A673 (cell line): ENCODE measurements around the gene AP2A1. TPM values are rescaled to one million over a fixed set of nuclear protein-coding genes. Genes with fewer than 3 reads are reported as not detected.

Experiments used
- BruUV-seq: library from RNA; stranded (reverse); fragments of 400-500 nt; replicated peaks from 2 replicates; lab custom pipeline; 2021; lab: Mats Ljungman, UMichigan
- CTCF ChIA-PET: fragments of 300-600 bp; sonication (Branson Sonifier 250); formaldehyde crosslinking; loops from one replicate; lab custom pipeline; 2022; ENCODE audit warnings: antibody characterized with exemption; lab: Charles Lee
- POLR2A ChIA-PET: fragments of 300-600 bp; sonication (Branson Sonifier 250); formaldehyde crosslinking; loops from one replicate; lab custom pipeline; 2022; ENCODE audit warnings: antibody characterized with exemption; ENCODE audit not compliant: low non-redundant PET; lab: Charles Lee
- DNase-seq: peaks from one replicate; pipeline ENCODE4 v3.0.0-alpha.2; 2015; ENCODE audit warnings: low spot score
- H3K27ac ChIP-seq: fragments of 200-600 bp; sonication (generic); 2 replicates; pipeline ENCODE4 v1.5.1; 2016; ENCODE audit warnings: mixed run types, low read depth, mild to moderate bottlenecking, mixed read lengths, antibody characterized with exemption, low read length; ENCODE audit not compliant: poor library complexity, severe bottlenecking
- H3K27me3 ChIP-seq: fragments of 200-600 bp; sonication (generic); replicated peaks from 2 replicates; pipeline ENCODE4 v1.6.1; 2017; ENCODE audit warnings: mixed run types, low read depth, mild to moderate bottlenecking, mixed read lengths, antibody characterized with exemption, low read length; ENCODE audit not compliant: insufficient read depth, poor library complexity
- H3K36me3 ChIP-seq: fragments of 200-600 bp; sonication (generic); 2 replicates; pipeline ENCODE4 v1.6.1; 2016; ENCODE audit warnings: mixed run types, mild to moderate bottlenecking, mixed read lengths, antibody characterized with exemption, low read length; ENCODE audit not compliant: insufficient read depth, poor library complexity, severe bottlenecking
- H3K4me1 ChIP-seq: fragments of 200-600 bp; sonication (generic); 2 replicates; pipeline ENCODE4 v1.6.1; 2017; ENCODE audit warnings: mixed run types, mild to moderate bottlenecking, mixed read lengths, antibody characterized with exemption, low read length; ENCODE audit not compliant: insufficient read depth, poor library complexity, severe bottlenecking
- H3K4me3 ChIP-seq: fragments of 200-600 bp; sonication (generic); 2 replicates; pipeline ENCODE4 v1.5.1; 2016; ENCODE audit warnings: low read depth, mixed run types, mild to moderate bottlenecking, mixed read lengths, low read length; ENCODE audit not compliant: poor library complexity, severe bottlenecking
- H3K9me3 ChIP-seq: fragments of 200-600 bp; sonication (generic); 2 replicates; pipeline ENCODE4 v1.6.1; 2016; ENCODE audit warnings: mixed run types, low read depth, mild to moderate bottlenecking, mixed read lengths, antibody characterized with exemption, low read length; ENCODE audit not compliant: poor library complexity, severe bottlenecking
- EZH2 ChIP-seq: fragments of 200-600 bp; sonication (generic); IDR thresholded peaks from 2 replicates; pipeline ENCODE4 v1.6.1; 2017; ENCODE audit warnings: borderline replicate concordance, low read depth, mild to moderate bottlenecking, mixed read lengths, antibody characterized with exemption, low read length; ENCODE audit not compliant: poor library complexity, severe bottlenecking
- intact Hi-C: fragments of 100-400 bp; cut with micrococcal nuclease; formaldehyde crosslinking; loops from one replicate; pipeline ENCODE4 v1.10.0; 2022; ENCODE audit not compliant: unreplicated experiment
- total RNA-seq: library from RNA; stranded (reverse); gene quantifications from 2 replicates; pipeline ENCODE4 v1.2.3, GENCODE V29; 2021
- TF ChIP-seq, protein P1 (sequence below): fragments of 300-800, 200-600 bp; sonication (generic); conservative IDR thresholded peaks from 2 replicates; pipeline ENCODE4 v1.5.1; 2017; ENCODE audit warnings: low read depth, mild to moderate bottlenecking, antibody characterized with exemption, low read length, moderate library complexity, mixed read lengths

Gene AP2A1
- total RNA-seq, 1 experiment from 2014 or later = 80.1 TPM

DNA sequence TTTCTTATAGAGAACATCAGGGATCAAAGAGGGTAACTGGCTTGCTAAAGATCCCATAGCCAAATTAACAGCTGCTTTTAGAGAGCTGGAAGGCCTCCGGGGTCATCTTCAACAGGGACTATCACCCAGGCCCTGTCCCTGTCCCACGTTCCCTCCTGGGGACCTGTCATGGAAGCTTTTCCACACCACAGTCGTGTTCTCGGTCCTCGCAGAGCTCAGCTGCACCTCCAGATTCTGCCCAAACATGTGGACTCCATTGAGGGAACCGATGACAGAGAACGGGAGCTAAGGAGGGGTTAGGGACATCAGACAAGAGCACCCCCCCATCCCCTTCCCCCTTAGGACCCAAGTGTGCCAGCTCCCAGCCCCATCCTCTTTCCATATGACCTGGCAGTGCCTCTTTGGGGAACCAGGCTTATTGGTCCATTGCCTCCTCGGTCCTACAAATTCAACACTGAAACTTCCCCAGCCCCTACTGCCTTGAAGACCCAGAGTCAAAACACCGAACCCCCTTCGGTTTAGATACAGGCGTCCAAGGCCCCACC lies 45.7 kb downstream of the AP2A1 start:
- intact Hi-C loops = loop anchor here (2.0 to 5.0 kb wide), 2 partner anchors 38 to 220 kb away; partner anchors contain the start of genes PRR12 and PTOV1
- peak overlapping the region; percentile 89 for H3K27ac ChIP-seq
- DNase-seq = no peak
- H3K27me3 ChIP-seq = no peaks in the 10 kb centered on the region
- H3K9me3 ChIP-seq = no peaks in the 10 kb centered on the region
- peaks cover 26% of the 10 kb centered on the region for H3K4me1 ChIP-seq
- POLR2A ChIA-PET = interaction anchor here (0.7 kb wide), 1 partner anchor 247 kb away, joined by 3 read pairs; no protein-coding TSS in a partner anchor
- CTCF ChIA-PET = interaction anchor here (0.6 to 1.0 kb wide), 2 partner anchors 38 to 292 kb away, joined by 3 to 5 read pairs; no protein-coding TSS in a partner anchor
- BruUV-seq = TSS peak; percentile 79
- peak overlapping the region; percentile 63 for H3K4me3 ChIP-seq
- no peaks in the 10 kb centered on the region for H3K36me3 ChIP-seq
- TF ChIP-seq, protein P1, sequence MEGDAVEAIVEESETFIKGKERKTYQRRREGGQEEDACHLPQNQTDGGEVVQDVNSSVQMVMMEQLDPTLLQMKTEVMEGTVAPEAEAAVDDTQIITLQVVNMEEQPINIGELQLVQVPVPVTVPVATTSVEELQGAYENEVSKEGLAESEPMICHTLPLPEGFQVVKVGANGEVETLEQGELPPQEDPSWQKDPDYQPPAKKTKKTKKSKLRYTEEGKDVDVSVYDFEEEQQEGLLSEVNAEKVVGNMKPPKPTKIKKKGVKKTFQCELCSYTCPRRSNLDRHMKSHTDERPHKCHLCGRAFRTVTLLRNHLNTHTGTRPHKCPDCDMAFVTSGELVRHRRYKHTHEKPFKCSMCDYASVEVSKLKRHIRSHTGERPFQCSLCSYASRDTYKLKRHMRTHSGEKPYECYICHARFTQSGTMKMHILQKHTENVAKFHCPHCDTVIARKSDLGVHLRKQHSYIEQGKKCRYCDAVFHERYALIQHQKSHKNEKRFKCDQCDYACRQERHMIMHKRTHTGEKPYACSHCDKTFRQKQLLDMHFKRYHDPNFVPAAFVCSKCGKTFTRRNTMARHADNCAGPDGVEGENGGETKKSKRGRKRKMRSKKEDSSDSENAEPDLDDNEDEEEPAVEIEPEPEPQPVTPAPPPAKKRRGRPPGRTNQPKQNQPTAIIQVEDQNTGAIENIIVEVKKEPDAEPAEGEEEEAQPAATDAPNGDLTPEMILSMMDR = no peak
- TF ChIP-seq EZH2 = no peak

DNA sequence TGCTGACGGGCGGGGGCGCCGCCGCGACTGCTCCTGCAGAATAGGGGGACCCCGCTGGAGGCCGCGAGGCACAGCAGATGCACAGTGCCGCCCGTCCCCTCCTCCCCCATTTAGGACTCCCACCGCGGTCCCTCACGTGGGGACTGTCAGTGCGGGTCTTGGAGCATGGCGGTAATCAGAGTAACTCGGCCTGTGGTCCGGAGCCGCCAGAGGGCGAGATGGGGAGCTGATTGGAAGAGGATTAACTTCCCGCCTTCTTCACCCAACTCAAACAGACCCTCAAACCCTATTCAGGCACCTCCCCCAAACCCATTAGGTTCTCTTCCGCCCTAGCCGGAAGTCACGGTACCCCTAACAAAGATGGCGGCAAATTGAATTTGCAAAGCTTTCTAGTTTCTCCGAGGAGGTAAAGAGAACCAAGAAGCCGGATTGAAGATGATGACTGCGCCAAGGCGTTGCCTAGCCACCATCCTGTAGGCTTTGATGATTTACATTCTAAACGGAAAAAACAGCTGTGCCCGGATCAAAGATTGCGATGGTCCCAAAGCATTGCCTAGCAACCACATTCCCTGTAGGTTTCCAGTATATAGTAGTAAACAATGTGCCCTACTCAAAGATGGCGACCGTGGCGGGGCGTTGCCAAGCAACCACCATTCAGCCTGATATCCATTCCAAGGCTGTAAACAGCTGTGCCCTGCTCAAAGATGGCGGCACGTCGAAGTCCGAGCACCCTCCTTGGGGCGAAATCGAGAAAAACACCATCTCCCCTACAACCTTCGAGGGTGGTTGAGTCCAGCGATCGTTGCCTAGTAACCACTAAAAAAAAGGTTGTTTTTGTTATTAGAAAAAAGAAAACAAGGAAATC lies 46.4 kb downstream of the AP2A1 start, which contains the start of gene FUZ:
TSS of gene FUZ (minus strand) at position 296 of the 865 bp plus-strand sequence. CDS start at position 110, 186 bp downstream.
- BruUV-seq = no TSS peak
- intact Hi-C loops = loop anchor here (2.0 to 5.0 kb wide), 2 partner anchors 38 to 221 kb away; partner anchors contain the start of genes PRR12 and PTOV1

DNA sequence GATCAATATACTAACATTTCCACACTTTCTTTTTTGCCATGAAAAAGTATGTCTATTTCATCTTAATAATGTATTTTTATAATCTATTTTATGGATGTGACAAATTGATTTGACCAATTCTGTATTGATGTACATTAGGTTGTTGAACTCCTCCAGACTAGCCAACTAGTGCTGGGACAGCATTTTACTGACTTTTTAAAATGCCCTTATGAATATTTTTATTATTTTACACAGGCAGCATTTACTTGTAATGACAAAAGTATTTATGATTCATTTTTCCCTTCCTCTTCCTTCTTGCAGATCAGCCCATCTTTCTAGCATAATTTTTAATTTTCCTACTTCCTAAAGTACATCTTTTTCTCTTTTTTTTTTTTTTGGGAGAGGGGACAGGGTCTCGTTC lies 47.2 kb downstream of the AP2A1 start:
- Histone ChIP-seq H3K27me3 (no peaks in the 10 kb centered on the region), H3K36me3 (no peaks in the 10 kb centered on the region), H3K27ac (peak overlapping the region; percentile 89), H3K9me3 (no peaks in the 10 kb centered on the region), H3K4me1 (peaks cover 20% of the 10 kb centered on the region), H3K4me3 (peak overlapping the region; percentile 63)
- intact Hi-C loops = loop anchor here (5.0 kb wide), 1 partner anchor 222 kb away; the partner anchor contains the start of gene PRR12
- CTCF ChIA-PET = no interaction called here
- TF ChIP-seq EZH2 = no peak
- TF ChIP-seq, protein P1 = no peak
- no peak for DNase-seq
- BruUV-seq = no TSS peak
- POLR2A ChIA-PET = no interaction called here

More for the DNA sequence above, 46.4 kb downstream of the AP2A1 start, which contains the start of gene FUZ:
- ChIA-PET CTCF (interaction anchor here (0.6 to 1.0 kb wide), 3 partner anchors 37 to 293 kb away, joined by 3 to 5 read pairs (median 3); no protein-coding TSS in a partner anchor), POLR2A (interaction anchor here (0.7 kb wide), 1 partner anchor 248 kb away, joined by 3 read pairs; no protein-coding TSS in a partner anchor)
- DNase-seq = peak; percentile 99
- TF ChIP-seq, protein P1 = peak; percentile 64
- no peak for TF ChIP-seq EZH2
- Histone ChIP-seq H3K4me1 (peaks cover 26% of the 10 kb centered on the region), H3K9me3 (no peaks in the 10 kb centered on the region), H3K4me3 (peak within 1 kb of the TSS; percentile 63), H3K36me3 (no peaks in the 10 kb centered on the region), H3K27ac (peak within 1 kb of the TSS; percentile 89), H3K27me3 (no peaks in the 10 kb centered on the region)
